ENCODE results near the gene PYDC1. TPM values are rescaled to one million over a fixed set of nuclear protein-coding genes. Genes with fewer than 3 reads are reported as not detected.

Gene PYDC1
- total and polyA plus RNA-seq, 2 donors (not counting 1 experiment from before 2014, with no cell fraction given): not detected

DNA sequence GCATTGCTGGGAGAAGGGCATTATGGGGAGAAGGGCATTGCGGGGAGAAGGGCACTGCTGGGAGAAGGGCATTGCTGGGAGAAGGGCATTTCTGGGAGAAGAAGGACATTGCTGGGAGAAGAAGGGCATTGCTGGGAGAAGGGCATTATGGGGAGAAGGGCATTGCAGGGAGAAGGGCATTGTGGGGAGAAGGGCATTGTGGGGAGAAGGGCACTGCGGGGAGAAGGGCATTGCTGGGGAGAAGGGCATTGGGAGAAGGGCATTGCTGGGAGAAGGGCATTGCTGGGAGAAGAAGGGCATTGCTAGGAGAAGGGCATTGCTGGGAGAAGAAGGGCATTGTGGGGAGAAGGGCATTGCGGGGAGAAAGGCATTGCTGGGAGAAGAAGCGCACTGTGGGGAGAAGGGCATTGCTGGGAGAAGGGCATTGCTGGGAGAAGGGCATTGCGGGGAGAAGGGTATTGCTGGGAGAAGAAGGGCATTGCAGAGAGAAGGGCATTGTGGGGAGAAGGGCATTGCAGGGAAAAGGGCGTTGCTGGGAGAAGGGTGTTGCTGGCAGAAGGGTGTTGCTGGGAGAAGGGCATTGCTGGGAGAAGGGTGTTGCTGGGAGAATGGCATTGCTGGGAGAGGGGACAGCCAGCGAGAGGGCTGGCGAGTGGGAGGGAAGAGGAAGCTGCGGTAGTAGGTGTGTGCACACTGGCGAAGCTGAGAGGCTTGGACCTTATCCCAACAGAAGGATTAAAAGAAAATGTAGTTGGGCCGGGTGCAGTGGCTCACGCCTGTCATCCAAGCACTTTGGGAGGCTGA lies 4.6 kb upstream of the PYDC1 start:
- Histone ChIP-seq H3K79me2 (ENCODE audit: control insufficient read depth, insufficient read depth, low read length) (no peaks in the 10 kb centered on the region), H3K27ac (ENCODE audit: insufficient read depth, low read length) (no peak overlapping the region), H3K9me3 (ENCODE audit: control insufficient read depth, insufficient read depth, low read depth, low read length) (no peaks in the 10 kb centered on the region), H3K4me1 (ENCODE audit: control insufficient read depth, extremely low read depth, insufficient read depth, low read length) (no peaks in the 10 kb centered on the region), H2AFZ (ENCODE audit: low read length) (no peak overlapping the region), H3K4me2 (ENCODE audit: extremely low read depth, insufficient read depth, low read length) (no peak overlapping the region), H3K36me3 (ENCODE audit: control insufficient read depth, insufficient read depth, low read length) (no peaks in the 10 kb centered on the region), H4K20me1 (ENCODE audit: control insufficient read depth, extremely low read depth, insufficient read depth, low read length) (no peaks in the 10 kb centered on the region), H3K27me3 (ENCODE audit: control insufficient read depth, insufficient read depth, low read length) (peaks cover 15% of the 10 kb centered on the region), H3K4me3 (replicated peaks in 1 of 4; ENCODE audit: control extremely low read depth in 1 of 4, insufficient read depth in 1 of 4, low read depth in 3 of 4, low read length in 4 of 4) (no peak overlapping the region), H3K9ac (ENCODE audit: insufficient read depth, low read length) (no peak overlapping the region)
- TF ChIP-seq CTCF (conservative IDR thresholded peaks at IDR 0.05 in 1 of 2, IDR thresholded peaks at IDR 0.05 in 1 of 2; ENCODE audit: low read depth in 1 of 2, low read length in 2 of 2): no peak
- no peak for TF ChIP-seq EZH2 (IDR thresholded peaks at IDR 0.05; ENCODE audit: low read length, missing control alignments)
- DNase-seq (ENCODE audit: low read depth in 2 of 2): no peak

DNA sequence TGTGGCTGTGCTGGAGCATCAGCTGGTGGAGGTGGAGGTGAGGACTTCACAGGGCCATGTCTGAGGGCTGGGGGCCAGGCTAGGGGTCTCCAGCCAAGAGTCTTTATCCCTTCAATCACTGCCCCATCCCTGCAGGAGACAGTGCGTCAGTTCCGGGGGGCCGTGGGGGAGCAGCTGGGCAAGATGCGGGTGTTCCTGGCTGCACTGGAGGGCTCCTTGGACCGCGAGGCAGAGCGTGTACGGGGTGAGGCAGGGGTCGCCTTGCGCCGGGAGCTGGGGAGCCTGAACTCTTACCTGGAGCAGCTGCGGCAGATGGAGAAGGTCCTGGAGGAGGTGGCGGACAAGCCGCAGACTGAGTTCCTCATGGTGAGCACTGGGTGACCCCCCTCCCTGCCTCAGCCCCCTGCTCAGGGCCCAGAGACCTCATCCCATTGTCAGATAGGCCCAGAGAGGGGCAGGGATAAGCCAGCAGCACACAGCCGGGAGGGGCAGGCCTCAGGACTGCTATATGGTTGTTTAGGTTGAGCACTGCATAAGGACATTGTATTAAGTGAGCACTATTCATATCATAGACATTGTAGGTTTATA lies 2.3 kb upstream of the PYDC1 start:
- H3K4me3 ChIP-seq (replicated peaks in 1 of 4; ENCODE audit: control extremely low read depth in 1 of 4, insufficient read depth in 1 of 4, low read depth in 3 of 4, low read length in 4 of 4): no peak overlapping the region
- H3K9me3 ChIP-seq (ENCODE audit: control insufficient read depth, insufficient read depth, low read depth, low read length): no peaks in the 10 kb centered on the region
- no peak overlapping the region for H2AFZ ChIP-seq (ENCODE audit: low read length)
- H3K9ac ChIP-seq (ENCODE audit: insufficient read depth, low read length): no peak overlapping the region
- peaks cover 26% of the 10 kb centered on the region for H3K27me3 ChIP-seq (ENCODE audit: control insufficient read depth, insufficient read depth, low read length)
- H3K36me3 ChIP-seq (ENCODE audit: control insufficient read depth, insufficient read depth, low read length): no peaks in the 10 kb centered on the region
- H4K20me1 ChIP-seq (ENCODE audit: control insufficient read depth, extremely low read depth, insufficient read depth, low read length): no peaks in the 10 kb centered on the region
- no peaks in the 10 kb centered on the region for H3K4me1 ChIP-seq (ENCODE audit: control insufficient read depth, extremely low read depth, insufficient read depth, low read length)
- DNase-seq (ENCODE audit: low read depth in 2 of 2): no peak
- TF ChIP-seq CTCF (conservative IDR thresholded peaks at IDR 0.05 in 1 of 2, IDR thresholded peaks at IDR 0.05 in 1 of 2; ENCODE audit: low read depth in 1 of 2, low read length in 2 of 2) (no peak), EZH2 (IDR thresholded peaks at IDR 0.05; ENCODE audit: low read length, missing control alignments) (no peak)
- H3K79me2 ChIP-seq (ENCODE audit: control insufficient read depth, insufficient read depth, low read length): no peaks in the 10 kb centered on the region
- H3K27ac ChIP-seq (ENCODE audit: insufficient read depth, low read length): no peak overlapping the region
- no peak overlapping the region for H3K4me2 ChIP-seq (ENCODE audit: extremely low read depth, insufficient read depth, low read length)

DNA sequence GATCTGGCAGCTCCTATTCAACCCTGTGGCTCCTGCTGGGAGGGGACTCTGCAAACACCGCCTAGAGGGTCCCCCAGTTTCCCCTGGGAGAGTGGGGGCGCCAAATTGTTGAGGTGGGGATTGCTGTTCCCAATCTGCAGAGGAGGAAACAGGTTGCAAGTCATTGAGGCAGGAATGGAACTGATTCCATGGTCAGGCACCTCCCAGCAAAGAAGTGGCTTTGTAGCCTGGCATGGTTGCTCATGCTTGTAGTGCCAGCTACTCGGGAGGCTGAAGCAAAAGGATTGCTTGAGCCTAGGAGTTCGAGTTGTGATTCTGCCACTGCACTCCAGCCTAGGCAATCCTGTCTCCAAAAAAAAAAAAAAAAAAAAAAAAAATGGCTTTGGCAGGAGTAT lies 198 bp upstream of the PYDC1 start:
- Histone ChIP-seq H3K79me2 (ENCODE audit: control insufficient read depth, insufficient read depth, low read length) (no peaks in the 10 kb centered on the region), H3K9me3 (ENCODE audit: control insufficient read depth, insufficient read depth, low read depth, low read length) (no peaks in the 10 kb centered on the region), H3K4me1 (ENCODE audit: control insufficient read depth, extremely low read depth, insufficient read depth, low read length) (no peaks in the 10 kb centered on the region), H2AFZ (ENCODE audit: low read length) (no peak overlapping the region), H3K4me2 (ENCODE audit: extremely low read depth, insufficient read depth, low read length) (no peak overlapping the region), H4K20me1 (ENCODE audit: control insufficient read depth, extremely low read depth, insufficient read depth, low read length) (no peaks in the 10 kb centered on the region), H3K36me3 (ENCODE audit: control insufficient read depth, insufficient read depth, low read length) (no peaks in the 10 kb centered on the region), H3K27me3 (ENCODE audit: control insufficient read depth, insufficient read depth, low read length) (peaks cover 34% of the 10 kb centered on the region), H3K27ac (ENCODE audit: insufficient read depth, low read length) (no peak overlapping the region), H3K4me3 (replicated peaks in 1 of 4; ENCODE audit: control extremely low read depth in 1 of 4, insufficient read depth in 1 of 4, low read depth in 3 of 4, low read length in 4 of 4) (no peak overlapping the region), H3K9ac (ENCODE audit: insufficient read depth, low read length) (no peak overlapping the region)
- DNase-seq (ENCODE audit: low read depth in 2 of 2): no peak
- no peak for TF ChIP-seq CTCF (conservative IDR thresholded peaks at IDR 0.05 in 1 of 2, IDR thresholded peaks at IDR 0.05 in 1 of 2; ENCODE audit: low read depth in 1 of 2, low read length in 2 of 2)
- TF ChIP-seq EZH2 (IDR thresholded peaks at IDR 0.05; ENCODE audit: low read length, missing control alignments): no peak
